Frontal cortex (tissue), 4 donors: Measurements from ENCODE around the gene PDE4D. TPM values are rescaled to one million over a fixed set of nuclear protein-coding genes. Genes with fewer than 3 reads are reported as not detected.

Experiments
- DNase-seq, 2 donors: peaks; one replicate each; pipeline ENCODE4 v3.0.0; 2012; ENCODE audit warnings: low spot score in 2 of 2
- FAIRE-seq: peaks from 2 replicates; lab custom pipeline; 2012; peaks lifted over from hg19 to GRCh38; lab: Jason Lieb, UNC
- total RNA-seq: library from RNA; depleted of rRNA; stranded (reverse); fragments of >200 nt; gene quantifications from one replicate; pipeline ENCODE4 v1.2.3, GENCODE V29; 2014
- donor health status: control.
- donor health status: control.
- donor health status: control.

The PDE4D gene
- total RNA-seq, 1 donor from 2014 or later: 210 TPM

- DNase-seq: no peak
- no peak for FAIRE-seq
Observed at GRCh38 chr5:59501316-59501715, 392.2 kb downstream of the PDE4D start.

DNA sequence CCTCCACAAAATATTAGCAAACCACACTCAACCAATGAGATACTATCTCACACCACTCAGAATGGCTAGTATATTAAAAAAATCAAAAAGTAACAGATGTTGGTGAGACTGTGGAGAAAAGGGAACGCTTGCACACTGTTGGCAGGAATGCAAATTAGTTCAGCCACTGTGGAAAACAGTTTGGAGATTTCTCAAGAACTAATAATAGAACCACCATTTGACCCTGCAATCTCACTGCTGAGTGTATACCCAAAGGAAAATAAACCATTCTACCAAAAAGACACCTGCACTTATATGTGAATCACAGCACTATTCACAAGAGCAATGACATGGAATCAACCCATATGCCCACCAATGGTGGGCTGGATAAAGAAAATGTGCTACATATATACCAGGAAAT lies 393.5 kb downstream of the PDE4D start:
- FAIRE-seq: no peak
- DNase-seq: no peak

DNA sequence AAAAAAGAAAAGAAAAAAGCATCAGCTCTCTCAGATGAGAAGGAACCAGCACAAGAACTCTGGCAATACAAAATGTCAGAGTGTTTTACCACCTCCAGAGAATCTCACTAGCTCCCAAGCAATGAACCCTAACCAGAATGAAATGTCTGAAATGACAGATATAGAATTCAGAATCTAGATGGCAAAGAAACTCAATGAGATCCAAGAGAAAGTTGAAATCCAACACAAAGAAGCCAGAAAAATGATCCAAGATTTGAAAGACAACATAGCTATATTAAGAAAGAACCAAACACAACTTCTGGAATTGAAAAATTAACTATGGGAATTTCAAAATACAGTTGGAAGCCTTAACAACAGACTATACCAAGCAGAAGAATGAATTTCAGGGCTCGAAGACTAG lies 396.3 kb downstream of the PDE4D start:
- no peak for DNase-seq
- FAIRE-seq: no peak

DNA sequence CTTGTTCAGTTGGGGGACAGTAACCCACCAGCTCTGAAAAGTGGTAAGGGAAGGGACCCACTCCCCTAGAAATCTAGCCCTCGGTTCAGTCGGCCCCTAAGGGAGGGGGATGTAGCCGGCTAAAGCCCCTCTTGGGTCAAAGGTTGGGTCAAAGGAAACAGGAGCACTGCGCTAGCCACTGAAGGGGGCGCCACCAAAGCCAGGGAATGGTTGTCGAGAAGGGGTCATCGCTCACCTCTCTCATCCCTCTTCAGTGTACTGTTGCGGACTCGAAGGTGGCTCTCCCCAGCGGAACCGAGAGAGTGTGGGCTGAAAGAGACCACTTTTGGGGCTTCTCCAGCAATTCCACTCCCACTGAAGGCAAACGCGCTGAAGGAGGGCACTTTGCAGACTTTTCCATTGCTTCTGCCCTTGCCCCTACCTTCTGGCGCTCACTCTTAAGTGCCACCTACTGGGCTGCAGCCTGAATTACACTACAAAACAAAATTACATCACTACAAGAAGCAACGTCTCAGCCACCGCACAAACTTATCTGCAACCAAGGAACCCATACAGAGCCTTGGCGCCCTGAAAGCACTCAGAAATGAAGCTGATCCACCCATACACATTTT lies 396.9 kb downstream of the PDE4D start:
- FAIRE-seq: no peak

DNA sequence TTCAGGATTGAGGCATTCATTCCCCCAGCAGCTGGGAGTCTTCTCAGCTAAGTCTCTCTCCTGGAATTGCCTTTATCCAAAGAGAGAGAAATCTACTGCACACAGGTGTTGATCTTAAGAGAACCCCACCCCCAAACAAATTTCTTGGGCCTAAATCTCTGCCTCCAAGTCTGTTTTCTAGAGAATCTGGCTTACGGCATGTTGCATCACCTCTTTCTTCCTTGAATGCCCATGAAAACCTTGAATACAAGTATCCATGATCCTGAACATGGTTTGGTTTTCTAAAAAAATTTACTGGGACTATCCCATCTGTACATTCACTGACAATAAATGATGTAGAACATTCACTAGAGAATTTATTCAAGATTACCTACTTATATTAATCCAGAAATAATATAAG lies 401.6 kb downstream of the PDE4D start:
- DNase-seq (no peak), FAIRE-seq (no peak)

More for the DNA sequence above, 396.9 kb downstream of the PDE4D start:
- DNase-seq: no peak

DNA sequence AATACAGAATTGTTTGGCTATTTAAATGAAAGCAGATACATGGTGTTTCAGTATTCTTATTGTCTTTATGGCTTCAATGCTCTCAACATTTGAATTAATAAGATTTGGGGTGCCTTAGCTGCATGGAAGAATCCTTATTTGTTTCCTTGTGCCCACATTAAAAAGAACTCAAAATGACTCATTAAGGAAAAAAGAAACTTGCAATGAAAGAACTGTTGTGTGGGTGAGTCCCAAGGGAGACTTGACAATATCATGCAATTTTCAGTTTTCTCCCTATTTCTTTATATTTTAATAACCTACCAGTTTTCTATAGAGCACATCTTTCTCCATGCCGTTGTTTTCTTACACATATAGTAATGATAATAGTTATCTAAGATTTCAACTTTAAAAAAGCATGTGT lies 404.0 kb downstream of the PDE4D start:
- no peak for DNase-seq
- FAIRE-seq: no peak

DNA sequence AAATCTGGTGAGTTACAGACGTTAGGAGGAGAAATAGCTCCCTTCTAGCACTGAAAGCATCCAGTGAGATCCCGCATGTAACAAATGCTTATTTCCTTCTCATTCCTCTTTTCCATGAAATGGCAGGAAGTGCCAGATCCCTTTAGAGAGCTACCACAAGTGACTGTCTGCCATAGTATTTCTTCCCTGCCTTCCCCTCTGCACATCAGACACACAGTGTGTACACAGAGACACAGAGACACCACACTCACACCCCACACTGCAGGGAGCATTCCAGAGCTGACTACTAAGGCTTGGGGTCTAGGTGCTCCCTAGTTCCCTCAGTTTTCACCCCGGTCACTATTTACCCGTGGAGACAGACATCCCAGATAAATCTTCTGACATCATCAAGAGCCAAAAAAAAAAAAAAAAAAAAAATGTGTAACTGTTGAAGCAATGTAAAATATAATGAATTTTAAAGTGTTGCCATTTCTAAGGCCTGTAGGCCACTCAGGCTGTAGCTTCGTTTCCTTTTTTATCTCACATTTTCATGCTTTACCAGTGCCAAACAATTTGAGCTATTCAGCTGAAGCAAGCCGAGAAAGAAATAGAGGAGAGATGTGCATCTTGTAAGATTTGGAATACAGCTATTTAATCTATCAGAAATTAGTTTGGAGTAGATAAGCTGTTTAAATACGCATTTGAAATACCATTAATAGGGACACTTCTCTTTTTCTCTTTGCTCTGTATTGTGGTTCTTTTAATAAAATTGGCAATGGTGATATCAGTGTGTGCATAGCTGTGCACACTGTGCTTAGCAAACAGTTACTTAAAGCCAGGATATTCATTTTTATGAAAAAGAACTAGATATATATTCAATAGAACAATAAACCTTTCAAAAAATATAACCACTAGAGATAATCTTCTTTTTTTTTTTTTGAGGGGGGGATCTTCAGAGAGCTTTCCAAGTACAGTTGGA lies 405.5 kb downstream of the PDE4D start:
- no peak for FAIRE-seq
- no peak for DNase-seq

DNA sequence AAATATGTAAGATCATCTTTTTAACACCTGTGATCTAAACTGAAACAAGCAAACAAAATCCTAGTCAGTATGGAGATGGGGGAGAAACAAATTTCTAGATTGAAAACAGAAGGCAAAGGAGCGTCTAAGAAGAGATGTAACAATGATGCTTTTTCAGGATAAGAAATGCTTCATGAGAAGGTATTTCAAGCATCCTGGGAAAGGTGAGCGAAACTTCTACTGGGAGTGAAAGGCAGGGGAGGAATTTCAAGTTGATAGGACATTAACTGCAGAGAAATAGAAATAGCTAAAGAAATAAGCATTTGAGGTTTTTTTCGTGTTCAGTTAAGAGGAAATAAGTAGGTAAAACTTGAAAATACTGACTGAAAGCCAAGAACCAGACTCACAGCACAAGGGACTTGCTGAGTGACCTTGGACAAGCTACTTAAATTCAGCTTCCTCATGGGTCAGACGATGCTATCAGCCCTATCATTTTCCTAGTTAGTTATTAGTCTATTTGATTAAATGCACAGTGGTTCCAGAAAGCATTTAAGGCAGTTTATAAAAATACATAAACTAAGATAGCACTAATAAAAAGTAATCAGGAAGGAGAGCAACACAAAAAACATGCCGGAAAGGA lies 406.3 kb downstream of the PDE4D start:
- no peak for FAIRE-seq
- no peak for DNase-seq

- DNase-seq (no peak), FAIRE-seq (no peak)
Observed at GRCh38 chr5:59486508-59486907, 407.0 kb downstream of the PDE4D start.

- DNase-seq: no peak
- no peak for FAIRE-seq
Observed at GRCh38 chr5:59485629-59486439, 407.7 kb downstream of the PDE4D start.

DNA sequence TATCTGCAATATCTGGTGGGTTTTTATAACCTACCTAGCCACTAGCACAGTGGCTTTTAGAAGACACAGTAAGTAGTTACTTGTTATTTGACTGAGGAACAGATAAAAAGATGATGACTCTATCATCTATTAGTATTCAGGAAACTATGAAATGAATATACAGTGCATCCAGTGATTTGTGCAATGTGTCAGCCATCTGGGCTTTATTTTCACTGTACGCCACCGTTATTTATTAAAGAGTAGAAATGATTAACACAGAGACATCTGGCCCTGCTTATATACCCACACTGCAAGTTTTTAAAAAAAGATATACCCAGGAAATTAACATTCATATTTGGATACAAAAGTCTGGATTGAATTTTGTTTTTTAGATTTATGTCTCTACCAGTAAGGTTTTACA lies 408.4 kb downstream of the PDE4D start:
- DNase-seq (no peak), FAIRE-seq (no peak)

DNA sequence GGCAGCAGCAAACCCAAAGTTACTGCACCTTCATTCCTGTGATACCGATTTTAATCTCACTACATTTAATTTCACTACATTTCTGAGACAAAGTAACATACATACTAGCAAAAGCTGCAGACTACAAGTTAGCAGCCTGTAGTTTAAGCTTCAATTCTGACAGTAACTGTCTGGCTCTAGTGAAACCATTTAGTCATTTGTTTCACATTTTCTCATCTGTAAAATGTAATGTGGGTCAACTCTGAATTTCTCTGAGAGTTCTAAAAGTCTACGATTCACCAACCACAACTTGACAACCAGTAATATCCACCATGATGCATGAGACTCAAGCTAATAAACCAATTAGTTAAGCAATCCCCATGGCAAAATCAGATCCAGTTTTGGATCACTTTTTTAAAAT lies 408.9 kb downstream of the PDE4D start:
- no peak for FAIRE-seq
- DNase-seq: no peak

- FAIRE-seq (no peak), DNase-seq (no peak)
Observed at GRCh38 chr5:59483971-59484472, 409.5 kb downstream of the PDE4D start.

DNA sequence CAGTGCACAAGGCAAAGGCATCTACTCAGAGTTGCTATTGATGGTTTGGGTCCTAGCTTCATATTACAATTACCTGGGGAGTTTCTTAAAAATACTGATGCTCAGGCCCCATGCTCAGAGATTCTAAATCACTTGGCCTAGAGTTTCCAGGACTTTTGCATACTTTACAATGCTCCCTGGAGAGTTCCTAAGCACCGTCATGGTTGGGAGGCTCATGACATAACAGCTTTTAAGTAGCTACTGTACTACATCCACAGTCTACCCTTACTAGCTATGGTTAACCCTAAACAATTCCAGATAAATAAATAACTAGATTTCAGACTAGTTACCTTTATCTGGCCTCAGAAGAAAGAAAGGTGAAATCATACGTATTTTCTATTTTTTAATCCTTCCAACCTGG lies 414.4 kb downstream of the PDE4D start:
- DNase-seq (no peak), FAIRE-seq (no peak)

- DNase-seq: no peak
- no peak for FAIRE-seq
Observed at GRCh38 chr5:59474324-59474723, 419.2 kb downstream of the PDE4D start.

DNA sequence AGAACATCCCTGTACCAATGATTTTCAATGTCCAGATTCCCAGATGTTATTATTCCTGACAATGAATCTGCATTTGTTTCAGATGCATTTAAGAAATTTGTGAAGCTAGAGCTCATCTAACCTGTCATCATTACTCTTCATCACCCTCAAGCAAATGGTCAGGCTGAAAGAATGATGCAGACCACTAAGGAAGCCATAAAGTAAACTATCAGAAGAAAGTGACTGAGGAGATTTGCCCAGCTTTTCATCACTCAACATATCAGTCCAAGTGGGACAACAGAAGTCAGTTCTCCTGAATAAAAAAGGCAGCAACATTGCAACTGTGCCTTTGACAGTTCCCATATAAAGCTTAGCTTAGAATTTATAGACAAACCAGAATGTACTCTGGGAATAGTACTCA lies 419.9 kb downstream of the PDE4D start:
- DNase-seq (no peak), FAIRE-seq (no peak)

DNA sequence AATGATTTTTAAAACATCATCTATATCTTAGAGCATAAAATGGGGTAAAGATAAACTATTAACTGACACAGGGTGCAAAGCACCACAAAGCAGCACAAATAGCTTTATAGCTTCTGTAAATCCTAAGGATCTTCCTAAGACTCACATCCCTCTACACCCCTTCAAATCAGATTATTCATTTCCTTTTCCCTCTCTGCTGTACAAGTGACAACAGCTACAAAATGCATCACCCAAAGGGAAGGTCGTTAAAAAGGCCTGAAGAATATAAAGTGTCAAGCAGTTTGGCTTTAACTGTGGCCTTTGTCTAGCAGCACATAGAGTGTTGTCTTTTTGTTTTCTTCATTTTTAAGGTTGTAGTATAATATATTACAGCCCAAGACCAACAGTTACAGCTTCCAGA lies 422.1 kb downstream of the PDE4D start:
- no peak for FAIRE-seq

GRCh38 chr5:59467969-59468368 lies 425.6 kb downstream of the PDE4D start:
- FAIRE-seq: no peak
- DNase-seq: no peak

More for the DNA sequence above, 422.1 kb downstream of the PDE4D start:
- DNase-seq: no peak

GRCh38 chr5:59466271-59466670 lies 427.3 kb downstream of the PDE4D start:
- FAIRE-seq (no peak), DNase-seq (no peak)

- FAIRE-seq (no peak), DNase-seq (no peak)
Observed at GRCh38 chr5:59464969-59465368, 428.6 kb downstream of the PDE4D start.
